ENCODE measurements around the gene SCD5. TPM values are rescaled to one million over a fixed set of nuclear protein-coding genes. Genes with fewer than 3 reads are reported as not detected.

Gene SCD5
- total RNA-seq, 1 donor from 2014 or later = 17.9 TPM

DNA sequence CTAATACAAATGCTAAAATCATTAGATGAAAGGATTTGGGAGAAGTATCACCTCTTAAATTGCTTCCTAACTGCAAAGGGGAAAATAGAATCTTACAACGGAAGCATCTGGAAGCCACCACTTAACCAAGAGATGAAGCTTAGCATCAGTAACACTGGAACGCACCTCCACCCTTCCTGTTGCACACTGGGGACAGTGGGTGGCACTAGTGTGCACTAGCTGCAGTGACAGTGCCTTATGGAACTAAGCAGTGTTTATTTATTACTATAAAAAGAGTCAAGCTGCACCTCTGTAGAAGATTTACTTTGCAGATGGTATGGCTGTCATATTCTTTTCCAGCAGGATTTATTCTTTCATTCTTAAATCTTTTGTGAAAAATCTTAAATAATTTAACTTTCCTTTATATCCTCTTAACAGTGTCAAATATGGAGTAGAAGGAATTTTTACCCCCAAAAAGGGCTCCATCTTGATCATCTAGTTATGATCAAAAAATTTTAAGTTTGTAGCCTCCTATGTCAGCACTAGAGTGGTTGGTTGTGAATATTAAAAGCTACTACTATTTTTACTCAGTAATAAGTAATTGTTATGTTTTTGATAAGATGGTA is 76.7 kb downstream of the SCD5 start:
- no peak for DNase-seq (ENCODE audit: low read depth)
- H3K4me3 ChIP-seq (ENCODE audit: low read depth, low read length) = no peak overlapping the region
- H3K36me3 ChIP-seq (ENCODE audit: control insufficient read depth, insufficient read depth, low read length) = no peaks in the 10 kb centered on the region

DNA sequence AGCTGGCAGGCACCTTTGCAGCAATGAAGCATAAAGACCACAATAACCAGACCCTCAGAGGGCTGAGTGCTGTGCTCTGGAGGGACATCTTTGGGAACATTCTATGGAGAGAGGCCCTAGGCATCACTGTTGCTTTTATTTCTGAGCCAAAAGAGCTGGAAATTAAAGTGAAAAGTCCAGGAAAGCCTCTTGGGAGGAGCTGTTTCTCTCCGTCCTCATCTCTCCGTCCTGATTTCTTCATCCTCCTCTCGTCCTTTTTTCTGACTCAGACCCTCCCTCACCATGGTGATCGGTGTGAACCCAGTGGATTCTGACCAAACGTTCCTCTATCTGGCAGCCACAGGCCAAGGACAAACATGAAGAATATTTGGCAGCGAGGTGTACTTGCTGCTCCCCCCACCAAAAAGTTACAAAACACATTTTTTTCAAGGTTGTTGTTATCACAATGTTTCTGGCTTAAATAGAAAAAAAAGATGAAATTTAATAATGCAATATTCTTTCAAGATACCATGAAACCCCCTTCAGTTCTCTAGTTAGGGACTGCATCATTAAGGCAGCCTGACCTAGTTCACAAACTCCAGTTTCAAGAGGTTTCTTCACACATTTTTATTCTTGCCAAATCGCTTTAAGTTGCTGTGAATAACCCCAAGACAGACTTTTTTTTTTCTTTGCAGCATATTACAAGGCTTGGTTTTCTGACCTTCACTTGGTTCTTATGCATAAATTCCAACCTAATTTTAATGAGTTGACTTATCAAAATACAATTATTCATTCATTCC is 80.2 kb downstream of the SCD5 start:
- TF ChIP-seq, protein P1, sequence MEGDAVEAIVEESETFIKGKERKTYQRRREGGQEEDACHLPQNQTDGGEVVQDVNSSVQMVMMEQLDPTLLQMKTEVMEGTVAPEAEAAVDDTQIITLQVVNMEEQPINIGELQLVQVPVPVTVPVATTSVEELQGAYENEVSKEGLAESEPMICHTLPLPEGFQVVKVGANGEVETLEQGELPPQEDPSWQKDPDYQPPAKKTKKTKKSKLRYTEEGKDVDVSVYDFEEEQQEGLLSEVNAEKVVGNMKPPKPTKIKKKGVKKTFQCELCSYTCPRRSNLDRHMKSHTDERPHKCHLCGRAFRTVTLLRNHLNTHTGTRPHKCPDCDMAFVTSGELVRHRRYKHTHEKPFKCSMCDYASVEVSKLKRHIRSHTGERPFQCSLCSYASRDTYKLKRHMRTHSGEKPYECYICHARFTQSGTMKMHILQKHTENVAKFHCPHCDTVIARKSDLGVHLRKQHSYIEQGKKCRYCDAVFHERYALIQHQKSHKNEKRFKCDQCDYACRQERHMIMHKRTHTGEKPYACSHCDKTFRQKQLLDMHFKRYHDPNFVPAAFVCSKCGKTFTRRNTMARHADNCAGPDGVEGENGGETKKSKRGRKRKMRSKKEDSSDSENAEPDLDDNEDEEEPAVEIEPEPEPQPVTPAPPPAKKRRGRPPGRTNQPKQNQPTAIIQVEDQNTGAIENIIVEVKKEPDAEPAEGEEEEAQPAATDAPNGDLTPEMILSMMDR (IDR thresholded peaks at IDR 0.05; ENCODE audit: insufficient read depth, low read length, poor library complexity, severe bottlenecking) = no peak
- no peaks in the 10 kb centered on the region for H3K36me3 ChIP-seq (ENCODE audit: control insufficient read depth, insufficient read depth, low read length)

More for the DNA sequence above, 76.7 kb downstream of the SCD5 start:
- H3K27me3 ChIP-seq (ENCODE audit: control insufficient read depth, insufficient read depth, low read length) = no peaks in the 10 kb centered on the region
- TF ChIP-seq, protein P1 (IDR thresholded peaks at IDR 0.05; ENCODE audit: insufficient read depth, low read length, poor library complexity, severe bottlenecking) = peak; percentile 49

DNA sequence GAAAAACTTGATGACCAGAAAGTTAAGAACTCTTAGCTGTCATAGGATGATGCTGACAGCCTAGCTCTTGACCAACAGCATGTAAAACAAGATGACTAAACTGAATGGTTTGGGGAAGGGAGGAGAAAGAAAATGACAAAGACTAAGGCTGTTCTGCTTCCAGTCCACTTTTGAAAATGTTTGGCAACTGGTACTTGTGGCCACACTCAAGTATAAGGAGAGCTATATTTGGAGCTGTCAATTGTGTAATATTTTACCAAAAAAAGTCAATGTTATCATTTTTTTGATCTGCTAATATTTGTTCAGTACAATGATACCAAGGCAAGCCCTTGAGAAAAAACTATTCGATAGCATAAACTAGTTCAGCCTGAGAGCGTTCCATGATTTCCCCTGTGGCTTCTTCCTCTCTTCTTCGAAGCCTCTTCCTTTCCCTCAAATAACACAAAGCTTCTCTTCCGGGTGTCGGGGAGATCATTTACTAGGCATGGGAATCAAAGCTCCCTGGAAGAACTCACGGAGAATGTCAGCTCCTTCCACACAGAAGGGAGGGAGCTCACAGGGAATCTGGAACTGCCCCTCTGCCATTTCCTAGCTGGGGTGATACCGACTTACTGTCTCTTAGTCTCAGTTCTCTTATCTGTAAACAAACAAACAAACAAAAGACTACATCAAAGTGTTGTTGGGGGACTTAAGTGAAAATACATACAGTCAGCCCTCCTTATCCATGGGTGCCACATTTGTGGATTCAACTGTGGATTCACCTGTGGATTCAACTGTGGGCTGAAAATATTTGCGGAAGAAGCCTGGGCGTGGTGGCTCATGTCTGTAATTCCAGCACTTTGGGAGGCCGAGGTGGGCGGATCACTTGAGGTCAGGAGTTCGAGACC is 82.6 kb downstream of the SCD5 start:
- Histone ChIP-seq H3K36me3 (ENCODE audit: control insufficient read depth, insufficient read depth, low read length) (no peaks in the 10 kb centered on the region), H3K27me3 (ENCODE audit: control insufficient read depth, insufficient read depth, low read length) (no peaks in the 10 kb centered on the region), H3K4me3 (ENCODE audit: low read depth, low read length) (no peak overlapping the region)
- no peak for DNase-seq (ENCODE audit: low read depth)
- TF ChIP-seq, protein P1 (IDR thresholded peaks at IDR 0.05; ENCODE audit: insufficient read depth, low read length, poor library complexity, severe bottlenecking) = no peak

More for the DNA sequence above, 80.2 kb downstream of the SCD5 start:
- no peak overlapping the region for H3K4me3 ChIP-seq (ENCODE audit: low read depth, low read length)
- no peaks in the 10 kb centered on the region for H3K27me3 ChIP-seq (ENCODE audit: control insufficient read depth, insufficient read depth, low read length)
- no peak for DNase-seq (ENCODE audit: low read depth)

DNA sequence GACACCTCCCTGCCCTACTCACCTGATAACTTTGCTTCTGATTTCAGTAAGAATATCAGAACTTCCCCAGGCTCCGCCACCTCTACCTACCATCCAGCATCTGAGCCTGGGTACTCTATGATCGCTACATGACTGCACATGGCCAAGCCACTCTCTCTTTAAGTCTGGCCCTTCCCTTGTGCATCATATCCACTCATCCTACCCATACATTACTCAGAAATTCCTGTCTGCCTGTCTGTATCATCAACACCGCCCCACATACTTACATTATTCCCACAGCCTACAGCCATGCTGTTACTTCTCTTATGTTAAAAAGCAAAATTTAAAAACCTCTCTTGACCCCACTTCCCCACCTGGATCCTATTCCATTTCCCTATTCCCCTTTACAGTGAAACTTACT is 84.7 kb downstream of the SCD5 start:
- Histone ChIP-seq H3K4me3 (ENCODE audit: low read depth, low read length) (no peak overlapping the region), H3K27me3 (ENCODE audit: control insufficient read depth, insufficient read depth, low read length) (no peaks in the 10 kb centered on the region), H3K36me3 (ENCODE audit: control insufficient read depth, insufficient read depth, low read length) (no peaks in the 10 kb centered on the region)
- no peak for DNase-seq (ENCODE audit: low read depth)
- TF ChIP-seq, protein P1 (IDR thresholded peaks at IDR 0.05; ENCODE audit: insufficient read depth, low read length, poor library complexity, severe bottlenecking) = no peak

DNA sequence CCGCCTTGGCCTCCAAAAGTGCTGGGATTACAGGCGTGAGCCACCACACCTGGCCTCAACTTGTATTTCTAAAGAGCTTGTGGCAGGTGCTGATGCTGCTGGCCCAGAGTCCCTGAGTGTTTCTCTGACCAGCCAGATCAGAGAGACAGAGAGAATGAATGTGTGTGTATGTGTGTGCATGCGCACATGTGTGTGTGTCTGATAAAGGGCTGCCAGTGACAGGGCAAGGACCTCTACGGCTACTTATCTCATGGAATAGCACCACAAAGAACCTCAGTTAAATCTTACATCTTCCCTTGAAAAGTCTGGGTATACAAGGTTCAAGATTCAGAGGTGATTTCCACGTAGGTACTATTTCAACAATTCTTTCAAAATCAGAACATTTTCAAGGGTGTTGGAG is 86.0 kb downstream of the SCD5 start:
- TF ChIP-seq, protein P1 (IDR thresholded peaks at IDR 0.05; ENCODE audit: insufficient read depth, low read length, poor library complexity, severe bottlenecking) = no peak
- Histone ChIP-seq H3K4me3 (ENCODE audit: low read depth, low read length) (no peak overlapping the region), H3K36me3 (ENCODE audit: control insufficient read depth, insufficient read depth, low read length) (no peaks in the 10 kb centered on the region), H3K27me3 (ENCODE audit: control insufficient read depth, insufficient read depth, low read length) (no peaks in the 10 kb centered on the region)
- no peak for DNase-seq (ENCODE audit: low read depth)

Measured in kidney epithelial cell (primary cell).